NCI-H2196 treated with DMSO at 0.1 percent for 48 hours (cell line): Measurements from ENCODE around the gene ATP6V0C.

Experiments used
- DNase-seq: peaks from one replicate; lab custom pipeline; 2025; ENCODE audit not compliant: unreplicated experiment; lab: John Stamatoyannopoulos, UW

The ATP6V0C gene

DNA sequence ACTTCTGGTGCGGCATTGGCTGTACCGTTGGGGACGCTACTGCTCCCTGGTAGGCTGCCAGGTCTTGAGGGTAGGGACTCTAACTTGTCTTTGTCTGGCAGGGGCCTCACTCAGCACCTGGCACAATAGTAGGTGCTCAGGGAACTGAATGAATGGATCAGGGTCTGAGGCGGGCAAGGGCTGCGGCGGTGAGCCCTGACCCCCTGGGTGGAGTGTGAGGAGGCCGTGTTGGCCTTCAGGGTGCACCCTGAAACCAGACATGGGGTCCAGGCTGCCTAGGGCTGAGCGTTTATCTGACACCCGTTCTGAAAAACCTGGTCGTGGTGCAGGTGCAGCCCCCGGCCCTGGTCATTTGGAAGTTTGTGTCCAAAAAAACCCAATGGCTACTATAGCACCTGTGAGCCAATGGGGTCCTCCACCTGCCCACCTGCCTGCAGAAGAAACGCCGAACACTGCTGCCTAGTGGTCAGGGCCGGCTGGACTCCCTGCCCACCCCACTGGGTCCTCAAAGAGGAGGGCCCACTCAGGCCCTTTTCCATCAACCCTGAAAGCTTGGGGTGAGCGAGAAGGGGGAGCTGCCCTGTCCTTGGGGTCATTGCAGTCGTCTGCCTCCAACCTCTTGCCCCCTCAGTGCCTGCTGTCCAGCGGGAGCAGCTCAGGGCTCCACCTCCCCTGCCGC is 4.9 kb upstream of the ATP6V0C start:
- no peak for DNase-seq

DNA sequence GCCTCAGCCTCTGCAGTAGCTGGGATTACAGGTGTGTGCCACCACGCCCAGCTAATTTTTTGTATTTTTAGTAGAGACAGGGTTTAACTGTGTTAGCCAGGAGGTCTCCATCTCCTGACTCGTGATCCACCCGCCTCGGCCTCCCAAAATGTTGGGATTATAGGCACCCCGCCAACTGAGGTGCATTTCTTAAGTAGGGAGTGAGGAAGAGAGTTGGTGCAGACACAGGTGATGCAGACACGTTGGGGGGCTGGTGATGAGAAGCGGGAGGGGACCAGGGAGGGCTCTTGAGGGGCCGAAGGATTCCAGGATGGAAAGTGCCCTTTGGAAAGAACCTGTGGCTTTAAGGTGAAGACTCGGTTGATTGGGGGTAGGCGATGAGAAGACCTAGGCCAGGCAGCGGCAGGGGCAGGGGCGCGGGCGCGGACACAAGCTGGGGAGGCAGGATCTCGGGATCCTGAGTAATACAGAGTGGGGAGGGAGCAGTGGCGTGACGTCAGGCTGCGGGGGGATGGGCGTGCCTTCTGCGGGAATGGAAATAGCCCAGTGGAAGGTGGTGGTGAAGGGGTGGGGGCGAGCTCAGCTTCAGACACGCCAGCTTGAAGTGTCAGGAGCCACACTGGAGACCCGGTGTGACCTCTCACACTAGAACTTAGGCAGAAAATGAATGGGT is 2.5 kb upstream of the ATP6V0C start:
- no peak for DNase-seq

DNA sequence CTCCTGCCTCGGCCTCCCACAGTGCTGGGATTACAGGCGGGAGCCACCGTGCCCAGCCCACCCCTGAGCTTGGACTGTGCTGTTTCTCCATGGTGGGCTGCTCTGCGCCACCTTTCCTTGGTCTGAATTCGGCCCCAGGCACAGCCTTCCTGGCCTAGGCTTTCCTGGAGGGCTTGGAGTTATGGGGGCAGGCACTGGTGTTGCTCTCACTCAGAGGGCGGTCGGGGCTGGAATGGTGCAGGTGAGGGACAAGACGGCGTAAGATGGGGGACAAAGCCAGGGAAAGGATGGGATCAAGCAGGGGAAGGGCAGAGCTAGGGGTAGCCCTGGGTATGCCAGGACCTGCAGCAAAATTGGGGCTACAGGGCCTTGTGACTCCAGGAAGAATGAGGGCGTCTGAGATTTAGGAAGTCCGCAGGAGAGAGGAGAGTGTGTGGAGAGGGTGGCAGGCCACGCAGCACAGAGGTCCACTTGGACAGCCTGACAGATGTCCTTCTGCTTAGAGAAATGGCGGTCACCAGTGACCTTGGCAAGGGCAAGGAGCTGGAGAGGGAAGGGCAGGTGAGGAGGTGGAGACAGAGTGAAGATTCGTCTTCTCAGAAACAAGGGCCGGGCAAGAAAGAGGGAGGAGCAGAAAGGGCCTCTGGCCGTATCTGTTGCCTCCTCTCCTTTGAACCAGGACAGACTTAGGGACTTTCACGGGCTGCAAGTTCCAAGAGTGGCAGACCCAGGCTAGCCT is 1.6 kb upstream of the ATP6V0C start:
- DNase-seq: no peak

DNA sequence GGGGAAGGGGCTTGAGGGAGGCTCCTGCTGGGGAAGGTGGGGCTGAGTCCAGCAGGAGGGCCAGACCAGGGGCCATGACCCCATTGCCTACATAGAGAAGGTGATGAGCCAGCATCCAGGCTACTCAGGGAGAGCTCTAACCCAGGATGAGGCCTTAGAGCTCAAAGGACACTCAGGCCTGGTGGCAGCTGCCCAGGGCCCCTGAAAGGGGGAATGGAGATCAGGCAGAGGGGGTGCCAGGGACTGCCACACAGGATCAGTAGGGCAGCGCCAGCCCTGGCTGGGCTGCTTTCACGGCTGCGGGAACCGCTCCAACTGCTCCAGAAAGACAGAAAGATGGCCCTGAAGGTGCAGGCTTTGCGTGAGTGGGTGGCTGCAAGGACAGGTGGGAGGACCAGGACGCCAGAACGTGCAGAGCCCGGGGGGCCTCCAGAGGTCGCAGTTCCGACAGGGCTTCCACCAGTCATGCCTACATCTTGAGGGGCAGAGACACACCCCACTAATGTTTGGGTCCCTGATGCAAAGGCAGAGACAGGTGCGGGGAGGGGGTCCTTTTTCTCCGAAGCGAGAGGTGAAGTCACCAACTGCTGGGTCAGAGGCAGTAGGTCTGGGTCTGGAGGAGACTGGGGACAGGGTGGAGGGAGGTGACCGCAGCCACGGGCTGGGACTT is 882 bp upstream of the ATP6V0C start:
- no peak for DNase-seq

DNA sequence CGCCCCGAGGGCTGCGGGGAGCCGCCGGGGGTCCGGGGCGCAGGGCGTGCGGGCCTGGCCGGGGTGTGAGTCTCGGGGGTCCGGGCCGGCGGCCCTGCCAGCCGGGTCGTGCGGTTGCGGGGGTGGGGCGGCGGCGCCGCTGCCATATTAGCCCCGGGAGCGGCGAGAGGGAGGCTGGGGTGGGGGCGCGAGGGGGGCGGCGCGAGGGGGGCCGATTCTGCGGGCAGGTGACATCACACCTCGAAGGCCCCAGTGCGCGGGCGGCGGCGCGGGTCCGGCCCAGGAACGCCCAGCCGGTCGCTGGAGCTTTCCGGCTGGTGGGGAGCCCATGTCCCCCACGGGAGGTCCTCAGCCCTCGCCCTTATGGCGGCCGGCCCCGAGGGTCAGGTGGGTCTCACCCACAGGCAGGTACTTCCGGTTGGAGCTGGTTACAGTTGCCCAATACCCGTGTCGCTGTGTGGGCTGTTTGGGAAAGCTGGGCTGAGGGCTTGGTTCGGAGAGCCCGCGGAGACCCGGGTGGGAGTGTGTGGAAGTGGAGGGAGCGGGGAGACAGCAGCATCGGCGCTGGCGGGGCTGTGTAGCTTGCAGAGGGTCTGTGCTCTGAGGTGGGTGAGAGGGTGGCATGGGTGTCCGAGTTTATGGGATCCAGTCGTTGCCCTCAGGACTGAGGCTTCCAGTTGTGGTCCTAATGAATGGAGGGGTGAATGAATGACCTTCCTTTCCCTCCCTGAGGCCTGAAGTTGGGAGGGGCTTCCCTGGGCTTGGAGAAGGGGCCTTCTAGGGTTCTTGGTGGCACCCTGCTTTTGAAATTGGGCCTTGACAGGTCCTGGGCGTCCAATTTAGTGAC is 804 bp downstream of the ATP6V0C start:
- DNase-seq: no peak

DNA sequence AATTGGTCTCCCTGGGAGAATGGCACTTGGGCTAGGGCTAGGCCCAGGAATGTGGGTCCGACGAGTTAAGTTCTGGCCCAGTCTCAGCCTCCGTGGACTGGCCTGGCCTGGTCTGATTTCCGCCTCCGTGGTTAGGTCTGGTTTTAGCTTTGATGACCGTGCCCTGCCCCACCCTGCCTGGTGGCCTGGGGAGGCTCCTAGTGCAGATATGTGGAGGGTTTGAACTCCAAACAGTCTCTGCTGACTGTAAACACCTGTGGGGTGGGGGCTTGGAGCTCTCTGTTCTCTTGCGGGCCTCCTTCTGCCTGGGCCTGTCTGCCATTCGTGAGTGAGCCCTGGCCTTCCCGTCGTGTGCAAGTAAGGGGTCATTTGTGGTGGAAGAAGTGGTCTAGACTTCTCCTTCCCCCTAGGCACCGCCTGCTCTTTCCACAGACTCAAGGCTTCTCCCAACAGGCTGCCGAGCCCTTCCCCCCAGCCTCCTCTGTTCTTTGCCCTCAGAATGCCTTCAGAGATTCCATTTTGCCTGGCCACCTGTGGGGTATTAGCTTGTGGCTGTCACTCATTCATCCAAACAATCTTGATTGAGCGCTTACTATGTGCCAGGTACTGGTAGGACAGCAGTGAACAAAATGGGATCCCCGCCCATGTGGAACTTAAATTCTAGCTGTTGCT is 1.6 kb downstream of the ATP6V0C start:
- no peak for DNase-seq

DNA sequence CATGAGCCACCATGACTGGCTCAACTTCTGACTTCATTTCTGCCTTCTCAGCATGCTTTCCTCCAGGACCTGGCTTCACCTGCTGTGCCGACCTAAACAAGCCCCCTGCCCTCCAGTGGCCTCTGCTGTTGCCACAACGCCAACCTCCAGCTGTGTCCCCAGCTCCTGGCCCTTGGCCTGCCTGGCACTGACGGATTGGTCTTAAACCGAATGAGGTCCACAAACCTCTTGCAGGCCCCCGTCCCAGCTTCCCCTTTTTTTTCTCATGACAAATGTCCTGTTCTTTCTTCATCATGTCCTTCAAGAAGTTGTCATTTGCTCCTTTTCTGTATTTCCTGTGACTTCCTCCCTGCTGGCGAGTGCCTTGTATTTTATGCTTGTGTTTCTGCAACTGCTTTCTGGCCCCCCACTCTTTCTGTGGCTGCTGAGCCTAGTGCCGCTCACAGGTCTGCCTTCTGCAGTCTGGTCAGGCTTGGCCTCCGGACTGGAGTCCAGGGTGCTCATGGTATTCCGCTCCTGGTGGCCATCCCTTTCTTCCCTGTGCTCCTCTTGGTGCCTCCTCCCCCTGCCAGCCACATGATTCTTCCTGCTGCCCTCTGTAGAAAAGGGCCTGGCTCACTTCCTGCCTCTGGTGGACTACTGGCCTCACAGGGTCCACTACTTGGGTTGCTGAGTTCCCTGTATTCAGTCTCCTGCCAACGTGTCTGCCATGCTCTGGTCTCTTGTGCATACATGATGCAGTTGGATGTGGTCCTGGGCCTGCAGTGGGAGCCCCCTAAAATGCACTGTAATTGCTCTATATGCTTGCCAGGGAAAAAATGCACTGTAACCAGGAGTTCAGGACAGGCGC is 2.9 kb downstream of the ATP6V0C start:
- DNase-seq: no peak

DNA sequence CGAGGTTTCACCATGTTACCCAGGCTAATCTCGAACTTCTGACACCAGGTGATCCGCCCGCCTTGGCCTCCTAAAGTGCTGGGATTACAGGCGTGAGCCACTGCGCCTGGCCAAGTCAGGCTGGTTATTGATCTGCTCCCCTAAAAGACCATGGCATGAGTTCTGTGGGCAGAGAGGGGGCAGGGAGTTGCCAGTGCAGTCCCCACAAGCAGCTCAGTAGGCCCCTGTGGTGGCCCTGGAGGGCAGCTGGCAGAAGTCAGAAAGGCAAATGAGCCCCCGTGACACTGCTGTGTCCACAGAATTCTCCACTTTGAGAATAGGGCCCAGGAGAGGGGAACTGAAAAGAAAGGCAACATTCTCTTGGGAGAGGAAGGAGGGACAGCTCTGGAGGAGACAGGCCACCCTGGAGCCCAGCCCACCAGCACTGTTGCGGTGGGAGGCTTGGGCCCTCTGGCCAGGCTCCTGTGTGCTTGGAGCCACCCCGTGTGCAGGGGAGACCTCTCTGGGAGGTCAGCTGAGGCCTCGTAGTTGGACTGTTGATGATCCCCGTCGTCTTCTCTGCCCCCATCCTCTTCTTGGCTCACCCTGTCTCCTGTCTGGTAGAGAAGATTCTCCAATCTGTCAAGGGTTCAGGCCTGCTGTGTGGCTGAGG is 4.3 kb downstream of the ATP6V0C start:
- no peak for DNase-seq

DNA sequence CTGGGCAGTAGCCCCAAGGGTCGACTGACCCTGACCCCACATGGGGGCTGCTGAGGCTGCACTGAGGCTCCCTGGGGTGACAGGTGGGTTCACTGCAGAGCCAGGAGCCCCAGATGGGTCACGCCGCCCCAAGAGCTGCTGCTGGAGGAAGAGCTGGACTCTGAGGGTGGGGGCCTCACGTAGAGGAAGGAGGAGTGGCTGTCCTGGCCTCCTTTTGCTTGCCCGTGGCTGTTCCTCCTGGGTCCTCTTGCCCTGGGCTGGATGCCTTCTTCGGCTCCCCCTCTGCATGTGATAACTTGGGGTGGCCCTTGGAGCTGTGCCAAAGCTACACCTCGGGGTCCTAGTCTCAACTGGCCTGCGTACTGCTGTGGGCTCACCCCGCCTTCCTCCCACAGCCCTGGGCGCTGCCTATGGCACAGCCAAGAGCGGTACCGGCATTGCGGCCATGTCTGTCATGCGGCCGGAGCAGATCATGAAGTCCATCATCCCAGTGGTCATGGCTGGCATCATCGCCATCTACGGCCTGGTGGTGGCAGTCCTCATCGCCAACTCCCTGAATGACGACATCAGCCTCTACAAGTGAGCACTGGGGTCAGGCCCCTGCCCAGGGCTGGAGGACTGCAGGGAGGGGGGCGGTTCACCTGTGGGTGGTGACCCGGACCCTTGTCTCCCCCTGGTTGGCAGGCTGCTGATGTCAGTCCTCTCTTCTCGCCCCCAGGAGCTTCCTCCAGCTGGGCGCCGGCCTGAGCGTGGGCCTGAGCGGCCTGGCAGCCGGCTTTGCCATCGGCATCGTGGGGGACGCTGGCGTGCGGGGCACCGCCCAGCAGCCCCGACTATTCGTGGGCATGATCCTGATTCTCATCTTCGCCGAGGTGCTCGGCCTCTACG is 5.3 kb downstream of the ATP6V0C start:
- no peak for DNase-seq

DNA sequence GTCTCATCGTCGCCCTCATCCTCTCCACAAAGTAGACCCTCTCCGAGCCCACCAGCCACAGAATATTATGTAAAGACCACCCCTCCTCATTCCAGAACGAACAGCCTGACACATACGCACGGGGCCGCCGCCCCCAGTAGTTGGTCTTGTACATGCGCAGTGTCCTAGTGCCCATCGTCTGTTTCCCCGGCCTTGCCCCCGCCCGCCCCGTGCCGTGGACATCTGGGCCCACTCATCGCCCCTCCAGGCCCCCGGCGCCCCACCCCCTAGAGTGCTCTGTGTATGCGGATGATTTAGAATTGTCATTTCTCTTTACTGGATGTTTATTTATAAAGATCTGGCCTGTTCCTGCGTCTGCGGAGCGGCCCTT is 5.9 kb downstream of the ATP6V0C start:
- no peak for DNase-seq

DNA sequence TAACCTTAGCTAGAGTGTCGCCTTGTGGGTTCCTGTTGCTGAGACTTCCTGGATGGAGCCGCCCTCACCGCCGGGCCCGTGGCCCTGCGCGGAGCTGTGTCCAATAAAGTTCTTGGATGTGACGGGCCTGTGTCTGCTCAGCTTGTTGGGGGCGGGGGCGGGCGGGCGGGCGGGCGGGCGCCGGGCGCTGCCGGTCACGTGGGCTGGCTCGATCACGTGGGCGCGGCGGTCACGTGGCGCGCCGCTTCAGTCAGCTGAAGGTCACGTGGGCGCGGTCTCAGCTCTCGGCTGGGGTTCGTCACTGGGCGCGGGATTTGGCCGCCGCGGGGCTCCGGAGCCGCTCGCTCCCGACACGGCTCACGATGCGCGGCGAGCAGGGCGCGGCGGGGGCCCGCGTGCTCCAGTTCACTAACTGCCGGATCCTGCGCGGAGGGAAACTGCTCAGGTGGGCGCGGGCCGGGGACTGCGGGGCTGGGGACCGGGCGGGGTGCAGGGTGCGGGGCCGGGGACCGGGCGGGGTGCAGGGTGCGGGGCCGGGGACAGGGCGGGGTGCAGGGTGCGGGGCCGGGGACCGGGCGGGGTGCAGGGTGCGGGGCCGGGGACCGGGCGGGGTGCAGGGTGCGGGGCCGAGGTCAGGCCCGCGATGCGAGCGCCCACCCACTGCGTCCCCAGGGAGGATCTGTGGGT is 6.5 kb downstream of the ATP6V0C start, which contains the start of gene AMDHD2:
TSS of gene AMDHD2 (plus strand) at position 275 of the 687 bp plus-strand sequence. CDS start at position 363, 88 bp downstream.
- DNase-seq: peak; percentile 88

DNA sequence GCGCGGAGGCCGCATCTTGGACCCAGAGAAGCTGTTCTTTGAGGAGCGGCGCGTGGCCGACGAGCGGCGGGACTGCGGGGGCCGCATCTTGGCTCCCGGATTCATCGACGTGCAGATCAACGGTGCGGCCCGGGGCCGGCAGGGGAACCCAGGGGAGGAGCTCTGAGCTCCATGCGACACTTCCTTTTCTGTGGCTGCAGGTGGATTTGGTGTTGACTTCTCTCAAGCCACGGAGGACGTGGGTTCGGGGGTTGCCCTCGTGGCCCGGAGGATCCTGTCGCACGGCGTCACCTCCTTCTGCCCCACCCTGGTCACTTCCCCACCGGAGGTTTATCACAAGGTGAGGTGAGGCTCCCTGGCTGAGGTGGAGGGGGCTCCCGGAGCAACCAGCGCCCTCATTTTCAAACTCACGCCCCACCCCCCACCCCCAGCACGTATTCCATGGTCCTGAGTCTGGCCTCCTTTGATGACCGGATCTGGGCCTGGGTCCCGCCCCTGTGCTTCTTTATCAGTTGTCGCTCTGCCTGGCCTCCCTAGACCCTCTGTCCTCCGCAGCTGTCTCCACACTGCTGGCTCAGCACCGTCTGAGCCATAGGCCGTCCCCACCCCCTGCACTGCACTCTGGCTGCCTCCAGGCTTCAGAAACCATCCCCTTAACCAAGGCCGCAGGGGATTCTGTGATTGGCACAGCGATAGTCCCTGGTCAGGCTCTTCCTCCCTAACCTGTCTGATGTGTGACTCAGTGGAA is 7.2 kb downstream of the ATP6V0C start:
- no peak for DNase-seq

DNA sequence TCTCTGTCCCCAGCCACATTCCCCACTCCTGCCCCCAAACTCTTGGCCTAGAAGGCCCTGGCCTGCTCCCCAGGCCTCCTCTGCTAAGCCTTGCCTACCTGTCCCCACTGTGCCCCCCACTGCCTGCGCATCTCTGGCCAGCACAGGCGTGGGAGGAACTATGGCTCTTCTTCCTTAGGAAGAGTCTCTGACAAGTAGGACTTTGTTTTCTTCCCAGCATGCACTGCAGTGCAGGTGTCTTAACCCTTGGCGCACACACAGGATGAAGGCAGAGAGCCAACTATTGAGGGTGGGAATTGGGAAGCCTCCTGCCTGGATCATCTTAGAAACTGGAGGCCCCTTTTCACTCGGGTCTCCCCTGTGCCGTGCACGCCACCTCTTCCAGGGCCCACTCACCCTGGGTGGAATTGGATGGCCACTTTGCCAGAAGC is 10.1 kb downstream of the ATP6V0C start:
- DNase-seq: no peak

DNA sequence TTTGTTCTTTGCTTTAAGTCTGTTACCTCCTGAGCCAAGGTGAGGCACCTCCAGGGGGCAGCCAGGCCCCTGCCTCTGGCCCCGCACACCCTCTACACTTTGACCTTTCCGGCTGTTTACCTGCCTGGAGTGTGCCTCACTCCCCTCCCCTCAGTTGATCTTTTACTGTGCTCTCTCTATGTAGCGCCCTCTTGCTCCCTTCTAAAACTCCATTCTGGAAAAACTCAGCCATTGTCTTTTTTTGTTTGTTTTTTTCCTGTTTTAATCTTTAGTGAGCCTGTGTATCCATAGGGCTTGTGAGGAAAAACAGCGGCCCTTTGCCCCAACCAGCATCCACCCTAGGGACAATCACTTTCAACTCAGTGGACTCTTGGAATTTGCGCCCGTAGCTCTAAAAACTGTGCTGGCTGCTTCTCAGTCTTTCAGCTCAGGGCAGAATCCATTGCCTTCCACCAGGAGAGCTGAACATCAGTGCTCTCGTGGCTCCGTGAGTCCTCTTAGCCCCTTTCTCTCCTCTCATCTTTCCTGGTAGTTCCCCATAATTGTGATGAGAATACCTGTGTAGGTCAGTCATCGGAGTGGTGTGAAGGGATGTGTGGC is 10.7 kb downstream of the ATP6V0C start:
- DNase-seq: no peak

DNA sequence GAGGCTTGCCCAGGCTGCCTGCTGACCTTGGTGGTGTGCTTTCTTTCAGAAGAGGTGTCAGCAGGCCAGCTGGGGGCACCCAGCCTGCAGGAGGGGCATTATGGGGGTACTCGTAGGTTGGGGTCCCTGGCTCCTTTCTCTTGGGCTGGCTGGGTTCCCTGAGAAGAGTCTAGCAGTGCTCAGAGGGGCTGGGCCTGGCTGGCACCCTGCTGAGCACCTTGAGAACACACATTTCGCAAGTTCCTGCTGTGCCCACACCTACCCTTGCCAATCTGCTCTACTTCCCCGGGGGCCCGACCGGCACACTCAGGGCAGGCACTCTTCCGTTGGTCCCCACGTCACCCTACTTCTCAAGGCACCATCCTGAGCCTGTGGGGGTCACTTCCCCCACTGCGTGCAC is 12.4 kb downstream of the ATP6V0C start:
- no peak for DNase-seq
